Stomach smooth muscle (tissue), 2 donors: ENCODE results near the gene PSME1.

ENCODE experiments used
- H3K27ac ChIP-seq: one replicate; pipeline ENCODE4 v1.7.0; 2013; ENCODE audit warnings: mild to moderate bottlenecking, low read length, inconsistent platforms
- H3K27me3 ChIP-seq, 2 donors: one replicate each; pipeline ENCODE4 v1.7.0; 2013; ENCODE audit warnings: low read length in 2 of 2; ENCODE audit not compliant: insufficient read depth in 2 of 2, control insufficient read depth in 1 of 2
- H3K36me3 ChIP-seq, 2 donors: one replicate each; pipeline ENCODE4 v1.7.0; 2013; ENCODE audit warnings: low read length in 2 of 2; ENCODE audit not compliant: control insufficient read depth in 2 of 2, insufficient read depth in 2 of 2
- H3K4me1 ChIP-seq: one replicate; pipeline ENCODE4 v1.7.0; 2013; ENCODE audit warnings: low read length; ENCODE audit not compliant: control insufficient read depth, insufficient read depth
- H3K4me3 ChIP-seq, 2 donors: one replicate each; pipeline ENCODE4 v1.7.0; 2013; ENCODE audit warnings: low read length in 2 of 2
- H3K9ac ChIP-seq, 2 donors: one replicate each; pipeline ENCODE4 v1.7.0; 2013; ENCODE audit warnings: low read length in 2 of 2, mild to moderate bottlenecking in 1 of 2
- H3K9me3 ChIP-seq, 2 donors: one replicate each; pipeline ENCODE4 v1.7.0; 2013; ENCODE audit warnings: low read length in 2 of 2; ENCODE audit not compliant: control insufficient read depth in 2 of 2
- donor health status: healthy.
- donor health status: Pancreatic carcinoma.

The PSME1 gene

GRCh38 chr14:24149302-24149969 lies 13.4 kb downstream of the PSME1 start:
- H3K36me3 ChIP-seq, result peaks cover 27 to 28% of the 10 kb centered on the region in 2 donors
- H3K4me1 ChIP-seq, result peaks cover 33% of the 10 kb centered on the region
- H3K4me3 ChIP-seq, result no peak overlapping the region
- H3K27me3 ChIP-seq, result no peaks in the 10 kb centered on the region
- no peak overlapping the region for H3K27ac ChIP-seq
- no peaks in the 10 kb centered on the region for H3K9me3 ChIP-seq
- peak overlapping the region in 1 of 2 donors; percentile 36 for H3K9ac ChIP-seq

- H3K9ac ChIP-seq, result peak overlapping the region in 1 of 2 donors; percentile 36
- H3K4me3 ChIP-seq, result no peak overlapping the region
- H3K9me3 ChIP-seq, result no peaks in the 10 kb centered on the region
- no peaks in the 10 kb centered on the region for H3K27me3 ChIP-seq
- peaks cover 33% of the 10 kb centered on the region in 2 donors for H3K36me3 ChIP-seq
- no peak overlapping the region for H3K27ac ChIP-seq
- peaks cover 29% of the 10 kb centered on the region for H3K4me1 ChIP-seq
Measured at GRCh38 chr14:24150061-24150460, 14.1 kb downstream of the PSME1 start.

- Histone ChIP-seq H3K36me3 (peaks cover 38% of the 10 kb centered on the region in 2 donors), H3K27me3 (no peaks in the 10 kb centered on the region), H3K4me3 (no peak overlapping the region), H3K27ac (no peak overlapping the region), H3K9ac (no peak overlapping the region), H3K4me1 (peaks cover 24% of the 10 kb centered on the region), H3K9me3 (no peaks in the 10 kb centered on the region)
Measured at GRCh38 chr14:24150567-24150966, 14.6 kb downstream of the PSME1 start.

- Histone ChIP-seq H3K36me3 (peaks cover 40 to 41% of the 10 kb centered on the region in 2 donors), H3K9me3 (no peaks in the 10 kb centered on the region), H3K27me3 (no peaks in the 10 kb centered on the region), H3K9ac (no peak overlapping the region), H3K27ac (no peak overlapping the region), H3K4me1 (peaks cover 19% of the 10 kb centered on the region), H3K4me3 (no peak overlapping the region)
Measured at GRCh38 chr14:24150993-24151392, 15.0 kb downstream of the PSME1 start.

GRCh38 chr14:24151404-24152080 lies 15.5 kb downstream of the PSME1 start:
- Histone ChIP-seq H3K27ac (no peak overlapping the region), H3K4me1 (peaks cover 16% of the 10 kb centered on the region), H3K9ac (no peak overlapping the region), H3K36me3 (peaks cover 40 to 44% of the 10 kb centered on the region in 2 donors), H3K27me3 (no peaks in the 10 kb centered on the region), H3K9me3 (no peaks in the 10 kb centered on the region), H3K4me3 (no peak overlapping the region)

GRCh38 chr14:24155100-24155499 lies 19.1 kb downstream of the PSME1 start:
- no peaks in the 10 kb centered on the region for H3K9me3 ChIP-seq
- no peak overlapping the region for H3K9ac ChIP-seq
- peaks cover 46 to 58% of the 10 kb centered on the region in 2 donors for H3K36me3 ChIP-seq
- H3K4me3 ChIP-seq, result no peak overlapping the region
- H3K4me1 ChIP-seq, result peaks cover 4% of the 10 kb centered on the region
- H3K27ac ChIP-seq, result no peak overlapping the region
- H3K27me3 ChIP-seq, result no peaks in the 10 kb centered on the region

- no peak overlapping the region for H3K9ac ChIP-seq
- H3K27ac ChIP-seq, result no peak overlapping the region
- H3K36me3 ChIP-seq, result peaks cover 34 to 46% of the 10 kb centered on the region in 2 donors
Measured at GRCh38 chr14:24156840-24157239, 20.8 kb downstream of the PSME1 start.

GRCh38 chr14:24157331-24157730 lies 21.3 kb downstream of the PSME1 start:
- peaks cover 32 to 43% of the 10 kb centered on the region in 2 donors for H3K36me3 ChIP-seq
- no peak overlapping the region for H3K27ac ChIP-seq
- peaks cover 16% of the 10 kb centered on the region for H3K4me1 ChIP-seq
- no peaks in the 10 kb centered on the region for H3K9me3 ChIP-seq
- H3K9ac ChIP-seq, result no peak overlapping the region
- no peak overlapping the region for H3K4me3 ChIP-seq
- no peaks in the 10 kb centered on the region for H3K27me3 ChIP-seq

More at GRCh38 chr14:24156840-24157239, 20.8 kb downstream of the PSME1 start:
- Histone ChIP-seq H3K4me3 (no peak overlapping the region), H3K9me3 (no peaks in the 10 kb centered on the region), H3K27me3 (no peaks in the 10 kb centered on the region), H3K4me1 (peaks cover 11% of the 10 kb centered on the region)

GRCh38 chr14:24159777-24160498 lies 23.9 kb downstream of the PSME1 start:
- peaks cover 48 to 59% of the 10 kb centered on the region in 2 donors for H3K36me3 ChIP-seq
- peaks cover 26% of the 10 kb centered on the region for H3K4me1 ChIP-seq
- no peak overlapping the region for H3K9ac ChIP-seq
- no peaks in the 10 kb centered on the region for H3K27me3 ChIP-seq
- H3K9me3 ChIP-seq, result no peaks in the 10 kb centered on the region
- H3K27ac ChIP-seq, result peak overlapping the region; percentile 88
- H3K4me3 ChIP-seq, result peak overlapping the region in 1 of 2 donors; percentile 22

GRCh38 chr14:24160499-24160849 lies 24.5 kb downstream of the PSME1 start:
- H3K27me3 ChIP-seq, result no peaks in the 10 kb centered on the region
- H3K27ac ChIP-seq, result peak overlapping the region; percentile 88
- no peak overlapping the region for H3K9ac ChIP-seq

More at GRCh38 chr14:24160499-24160849, 24.5 kb downstream of the PSME1 start:
- Histone ChIP-seq H3K4me1 (peaks cover 26% of the 10 kb centered on the region), H3K4me3 (no peak overlapping the region), H3K9me3 (no peaks in the 10 kb centered on the region), H3K36me3 (peaks cover 48 to 59% of the 10 kb centered on the region in 2 donors)
